Measurements from ENCODE around the gene ZBTB20. TPM values are rescaled to one million over a fixed set of nuclear protein-coding genes. Genes with fewer than 3 reads are reported as not detected.

The ZBTB20 gene
- total RNA-seq, 1 donor from 2014 or later = 27.5 TPM

DNA sequence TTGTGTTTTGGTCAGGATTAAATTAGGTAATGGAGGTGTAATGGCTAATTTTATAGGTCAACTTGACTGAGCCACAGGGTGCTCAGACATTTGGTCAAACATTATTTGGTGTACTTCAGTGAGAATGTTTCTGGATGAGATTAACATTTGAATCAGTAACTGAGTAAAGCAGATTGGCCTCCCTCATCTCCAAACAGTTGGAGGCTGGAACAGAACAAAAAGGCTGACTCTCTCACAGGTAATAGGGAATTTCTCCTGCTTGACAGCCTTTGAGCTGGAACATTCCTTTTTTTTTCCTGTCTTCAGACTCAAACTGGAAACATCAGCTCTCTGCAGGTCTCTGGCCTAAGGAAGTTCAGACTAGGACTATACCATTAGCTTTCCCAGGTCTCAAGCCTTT, 280.7 kb downstream of the ZBTB20 start:
- H3K9me3 Mint-ChIP-seq (ENCODE audit: unreplicated experiment) = no peaks in the 10 kb centered on the region
- H3K27ac Mint-ChIP-seq (ENCODE audit: unreplicated experiment) = no peak overlapping the region
- H3K4me1 Mint-ChIP-seq (ENCODE audit: low read depth, unreplicated experiment) = peaks cover 4% of the 10 kb centered on the region
- no peaks in the 10 kb centered on the region for H3K27me3 Mint-ChIP-seq (ENCODE audit: unreplicated experiment)
- DNase-seq = no peak
- TF ChIP-seq, protein P1, sequence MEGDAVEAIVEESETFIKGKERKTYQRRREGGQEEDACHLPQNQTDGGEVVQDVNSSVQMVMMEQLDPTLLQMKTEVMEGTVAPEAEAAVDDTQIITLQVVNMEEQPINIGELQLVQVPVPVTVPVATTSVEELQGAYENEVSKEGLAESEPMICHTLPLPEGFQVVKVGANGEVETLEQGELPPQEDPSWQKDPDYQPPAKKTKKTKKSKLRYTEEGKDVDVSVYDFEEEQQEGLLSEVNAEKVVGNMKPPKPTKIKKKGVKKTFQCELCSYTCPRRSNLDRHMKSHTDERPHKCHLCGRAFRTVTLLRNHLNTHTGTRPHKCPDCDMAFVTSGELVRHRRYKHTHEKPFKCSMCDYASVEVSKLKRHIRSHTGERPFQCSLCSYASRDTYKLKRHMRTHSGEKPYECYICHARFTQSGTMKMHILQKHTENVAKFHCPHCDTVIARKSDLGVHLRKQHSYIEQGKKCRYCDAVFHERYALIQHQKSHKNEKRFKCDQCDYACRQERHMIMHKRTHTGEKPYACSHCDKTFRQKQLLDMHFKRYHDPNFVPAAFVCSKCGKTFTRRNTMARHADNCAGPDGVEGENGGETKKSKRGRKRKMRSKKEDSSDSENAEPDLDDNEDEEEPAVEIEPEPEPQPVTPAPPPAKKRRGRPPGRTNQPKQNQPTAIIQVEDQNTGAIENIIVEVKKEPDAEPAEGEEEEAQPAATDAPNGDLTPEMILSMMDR (IDR thresholded peaks at IDR 0.05; ENCODE audit: partially characterized antibody, unreplicated experiment) = no peak
- no peak overlapping the region for H3K4me3 Mint-ChIP-seq (ENCODE audit: unreplicated experiment)
- no peaks in the 10 kb centered on the region for H3K36me3 Mint-ChIP-seq (ENCODE audit: unreplicated experiment)

DNA sequence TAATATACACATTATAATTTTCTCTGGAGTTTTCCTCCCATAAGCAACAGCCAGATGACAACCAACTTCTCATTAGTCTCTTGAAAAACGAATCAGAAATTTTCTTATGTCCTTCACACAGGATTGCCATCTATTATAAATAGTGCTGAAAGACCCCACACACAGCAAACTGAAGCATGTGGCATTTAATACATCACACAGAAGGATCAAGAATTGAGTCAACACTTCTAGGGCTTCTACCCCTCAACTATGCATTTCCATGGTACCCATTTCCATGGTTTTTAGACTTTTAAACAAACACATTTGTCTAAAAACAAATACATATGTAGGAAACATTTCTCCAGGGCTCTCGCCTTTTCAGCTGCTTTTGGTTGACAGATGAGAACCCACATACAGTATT, 282.1 kb downstream of the ZBTB20 start:
- H3K27me3 Mint-ChIP-seq (ENCODE audit: unreplicated experiment) = no peaks in the 10 kb centered on the region
- H3K9me3 Mint-ChIP-seq (ENCODE audit: unreplicated experiment) = no peaks in the 10 kb centered on the region
- TF ChIP-seq, protein P1 (IDR thresholded peaks at IDR 0.05; ENCODE audit: partially characterized antibody, unreplicated experiment) = no peak
- no peaks in the 10 kb centered on the region for H3K36me3 Mint-ChIP-seq (ENCODE audit: unreplicated experiment)
- no peak for DNase-seq
- H3K4me3 Mint-ChIP-seq (ENCODE audit: unreplicated experiment) = no peak overlapping the region
- H3K27ac Mint-ChIP-seq (ENCODE audit: unreplicated experiment) = no peak overlapping the region
- peaks cover 5% of the 10 kb centered on the region for H3K4me1 Mint-ChIP-seq (ENCODE audit: low read depth, unreplicated experiment)

DNA sequence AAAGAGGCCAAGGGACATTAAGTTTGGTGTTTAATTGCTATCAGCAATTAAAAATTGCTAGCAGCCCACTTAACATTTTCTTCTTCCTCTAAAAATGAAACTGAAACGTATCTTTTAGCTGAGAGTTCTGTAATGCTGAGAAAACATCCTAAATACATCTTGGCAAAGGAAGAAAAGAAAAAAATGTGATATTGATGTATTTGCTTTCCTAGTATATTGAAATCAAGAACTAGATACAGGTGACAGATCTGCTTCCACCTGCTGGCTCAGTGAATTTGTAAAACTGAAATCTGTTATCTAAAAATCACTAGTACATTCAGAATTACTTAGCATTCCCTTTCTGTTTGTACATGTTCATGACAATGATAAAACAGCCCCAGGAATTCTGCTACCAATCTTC, 283.2 kb downstream of the ZBTB20 start:
- no peaks in the 10 kb centered on the region for H3K36me3 Mint-ChIP-seq (ENCODE audit: unreplicated experiment)
- H3K4me3 Mint-ChIP-seq (ENCODE audit: unreplicated experiment) = no peak overlapping the region
- H3K27ac Mint-ChIP-seq (ENCODE audit: unreplicated experiment) = no peak overlapping the region
- TF ChIP-seq, protein P1 (IDR thresholded peaks at IDR 0.05; ENCODE audit: partially characterized antibody, unreplicated experiment) = no peak
- H3K9me3 Mint-ChIP-seq (ENCODE audit: unreplicated experiment) = no peaks in the 10 kb centered on the region
- no peaks in the 10 kb centered on the region for H3K27me3 Mint-ChIP-seq (ENCODE audit: unreplicated experiment)
- H3K4me1 Mint-ChIP-seq (ENCODE audit: low read depth, unreplicated experiment) = peaks cover 5% of the 10 kb centered on the region
- DNase-seq = no peak

DNA sequence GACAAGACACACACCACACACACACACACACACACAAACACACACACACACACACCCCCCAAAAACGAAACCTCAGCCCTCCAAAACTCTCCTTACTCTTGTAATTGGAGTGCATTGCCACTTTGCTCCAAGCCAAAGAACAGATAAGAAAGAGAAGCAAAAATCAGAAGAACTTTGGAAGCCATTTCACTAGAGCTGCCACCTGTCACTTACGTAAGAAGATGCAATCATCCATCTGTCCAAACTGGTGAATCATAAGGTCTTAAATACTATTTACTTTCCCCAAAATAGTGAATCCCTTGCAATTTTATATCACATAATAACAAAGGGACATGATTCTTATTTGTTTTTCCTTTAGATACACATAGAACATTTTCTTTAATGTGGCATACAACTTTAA, 285.4 kb downstream of the ZBTB20 start:
- no peaks in the 10 kb centered on the region for H3K27me3 Mint-ChIP-seq (ENCODE audit: unreplicated experiment)
- no peaks in the 10 kb centered on the region for H3K9me3 Mint-ChIP-seq (ENCODE audit: unreplicated experiment)
- no peaks in the 10 kb centered on the region for H3K36me3 Mint-ChIP-seq (ENCODE audit: unreplicated experiment)
- peaks cover 9% of the 10 kb centered on the region for H3K4me1 Mint-ChIP-seq (ENCODE audit: low read depth, unreplicated experiment)
- no peak overlapping the region for H3K27ac Mint-ChIP-seq (ENCODE audit: unreplicated experiment)
- H3K4me3 Mint-ChIP-seq (ENCODE audit: unreplicated experiment) = no peak overlapping the region
- TF ChIP-seq, protein P1 (IDR thresholded peaks at IDR 0.05; ENCODE audit: partially characterized antibody, unreplicated experiment) = no peak
- DNase-seq = no peak

DNA sequence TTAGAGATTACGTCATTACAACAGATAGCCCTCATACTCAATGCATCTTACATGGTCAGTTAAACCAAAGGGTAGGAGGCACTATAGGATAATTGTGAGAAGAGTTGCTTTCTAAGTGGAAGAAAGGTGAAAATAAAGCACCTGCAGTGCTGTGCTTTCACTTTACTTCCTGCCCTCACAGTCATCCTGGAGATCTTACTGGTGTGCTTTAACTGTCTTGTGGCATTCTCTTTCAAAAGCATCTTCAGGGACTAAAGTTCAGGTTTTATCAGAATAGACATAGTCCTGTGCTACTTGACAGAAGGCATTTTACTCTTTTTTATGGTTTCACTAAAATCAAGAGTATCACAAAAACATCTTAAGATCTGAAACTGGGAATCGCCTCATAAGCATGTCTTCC, 286.6 kb downstream of the ZBTB20 start:
- H3K27me3 Mint-ChIP-seq (ENCODE audit: unreplicated experiment) = no peaks in the 10 kb centered on the region
- no peak for DNase-seq
- no peaks in the 10 kb centered on the region for H3K9me3 Mint-ChIP-seq (ENCODE audit: unreplicated experiment)
- H3K27ac Mint-ChIP-seq (ENCODE audit: unreplicated experiment) = no peak overlapping the region
- no peak overlapping the region for H3K4me3 Mint-ChIP-seq (ENCODE audit: unreplicated experiment)
- H3K4me1 Mint-ChIP-seq (ENCODE audit: low read depth, unreplicated experiment) = peaks cover 9% of the 10 kb centered on the region
- no peaks in the 10 kb centered on the region for H3K36me3 Mint-ChIP-seq (ENCODE audit: unreplicated experiment)
- TF ChIP-seq, protein P1 (IDR thresholded peaks at IDR 0.05; ENCODE audit: partially characterized antibody, unreplicated experiment) = no peak
